Duodenal mucosa (tissue), 2 donors: ENCODE results near the gene PDE4B.
"Not testable (repeated sequence)": the region's sequence is repeated elsewhere in the genome, so short reads cannot be mapped to it uniquely, and the experiment has no call there.

Experiments
- H3K27ac ChIP-seq: one replicate; pipeline ENCODE4 v1.7.0; 2013; ENCODE audit warnings: low read depth, low read length
- H3K27me3 ChIP-seq, 2 donors: one replicate each; pipeline ENCODE4 v1.7.0; 2013; ENCODE audit warnings: low read length in 2 of 2, control low read depth in 1 of 2; ENCODE audit not compliant: insufficient read depth in 2 of 2, control insufficient read depth in 1 of 2
- H3K36me3 ChIP-seq, 2 donors: one replicate each; pipeline ENCODE4 v1.7.0; 2013; ENCODE audit warnings: low read length in 2 of 2, control low read depth in 1 of 2; ENCODE audit not compliant: insufficient read depth in 2 of 2, control insufficient read depth in 1 of 2
- H3K4me1 ChIP-seq, 2 donors: one replicate each; pipeline ENCODE4 v1.7.0; 2013; ENCODE audit warnings: low read length in 2 of 2, control low read depth in 1 of 2; ENCODE audit not compliant: insufficient read depth in 2 of 2, control insufficient read depth in 1 of 2
- H3K4me3 ChIP-seq, 2 donors: one replicate each; pipeline ENCODE4 v1.7.0; 2013; ENCODE audit warnings: low read length in 2 of 2, low read depth in 1 of 2
- H3K9ac ChIP-seq, 2 donors: one replicate each; pipeline ENCODE4 v1.7.0; 2013; ENCODE audit warnings: low read length in 2 of 2, low read depth in 1 of 2
- H3K9me3 ChIP-seq, 2 donors: one replicate each; pipeline ENCODE4 v1.7.0; 2013; ENCODE audit warnings: low read length in 2 of 2, control low read depth in 1 of 2; ENCODE audit not compliant: control insufficient read depth in 1 of 2

Gene PDE4B

DNA sequence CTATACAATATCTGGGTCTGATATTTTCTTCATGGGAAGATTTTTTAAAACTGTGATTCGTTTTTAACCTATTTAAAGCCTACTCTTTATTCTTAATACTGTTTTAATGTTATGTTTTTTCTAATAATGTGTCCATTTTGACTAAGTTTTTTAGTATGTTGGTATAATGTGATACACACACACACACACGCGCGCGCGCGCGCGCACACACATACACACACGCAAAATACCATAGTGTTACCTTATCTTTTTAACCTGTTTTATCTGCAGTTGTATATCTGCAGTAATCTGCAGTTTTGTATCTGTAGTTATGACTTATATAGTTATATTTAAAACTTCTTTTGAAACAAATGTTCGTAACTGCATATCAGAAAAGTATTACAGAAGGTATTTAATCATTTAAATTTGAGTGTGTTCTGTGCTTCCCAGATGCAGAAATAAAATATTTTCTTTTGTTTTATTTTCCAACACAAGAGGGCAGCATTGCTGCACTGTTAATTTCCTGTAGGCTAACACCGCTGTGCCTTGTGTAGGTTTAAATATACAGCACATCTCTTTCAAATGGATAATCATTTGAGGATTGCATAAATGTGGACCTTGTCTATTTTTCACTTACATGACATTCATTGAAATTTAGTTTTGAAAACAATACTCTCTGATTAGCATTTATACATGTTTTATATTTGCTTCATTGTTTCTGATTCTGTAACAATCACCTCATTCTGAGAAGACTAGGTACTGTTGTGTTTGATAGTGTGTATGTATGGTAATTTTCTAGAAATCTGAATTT, 166.1 kb downstream of the PDE4B start:
- H3K27ac ChIP-seq, result no peak overlapping the region
- H3K9ac ChIP-seq, result no peak overlapping the region
- no peaks in the 10 kb centered on the region for H3K27me3 ChIP-seq
- H3K4me3 ChIP-seq, result no peak overlapping the region
- no peaks in the 10 kb centered on the region for H3K4me1 ChIP-seq
- no peaks in the 10 kb centered on the region for H3K36me3 ChIP-seq
- no peaks in the 10 kb centered on the region for H3K9me3 ChIP-seq

DNA sequence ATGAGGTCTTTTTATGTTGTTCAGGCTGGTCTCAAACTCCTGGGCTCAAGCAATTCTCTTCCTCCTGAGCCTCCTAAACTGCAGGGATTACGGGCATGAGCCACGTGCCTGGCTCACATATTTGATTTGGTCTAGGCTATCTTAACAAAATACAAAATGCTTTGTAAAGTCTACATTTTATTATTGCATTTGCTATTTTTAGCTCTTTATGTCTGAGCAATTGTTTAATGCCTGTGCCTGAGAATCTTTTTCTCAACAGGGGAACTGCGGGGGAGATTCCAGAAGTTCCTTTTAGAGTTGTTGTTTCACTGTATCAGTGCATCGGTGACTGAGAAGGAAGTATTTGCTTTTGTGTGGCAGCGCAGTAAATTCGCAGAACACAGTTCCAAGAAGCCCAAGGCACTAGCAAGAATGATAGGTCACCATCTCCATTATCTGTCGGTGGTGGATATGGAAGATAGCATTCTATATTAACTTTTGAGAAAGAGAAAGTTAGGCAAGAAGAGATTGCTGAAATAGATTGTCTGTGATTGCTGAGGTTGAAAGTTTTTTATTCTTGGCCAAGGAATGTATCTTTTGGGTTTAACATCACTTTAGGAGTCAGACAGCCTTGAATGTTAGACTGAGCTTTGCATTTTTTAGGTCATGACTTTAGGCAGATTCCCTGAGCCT, 167.3 kb downstream of the PDE4B start:
- Histone ChIP-seq H3K9ac (no peak overlapping the region), H3K36me3 (no peaks in the 10 kb centered on the region), H3K27me3 (no peaks in the 10 kb centered on the region), H3K4me3 (no peak overlapping the region), H3K9me3 (no peaks in the 10 kb centered on the region), H3K27ac (no peak overlapping the region), H3K4me1 (no peaks in the 10 kb centered on the region)

DNA sequence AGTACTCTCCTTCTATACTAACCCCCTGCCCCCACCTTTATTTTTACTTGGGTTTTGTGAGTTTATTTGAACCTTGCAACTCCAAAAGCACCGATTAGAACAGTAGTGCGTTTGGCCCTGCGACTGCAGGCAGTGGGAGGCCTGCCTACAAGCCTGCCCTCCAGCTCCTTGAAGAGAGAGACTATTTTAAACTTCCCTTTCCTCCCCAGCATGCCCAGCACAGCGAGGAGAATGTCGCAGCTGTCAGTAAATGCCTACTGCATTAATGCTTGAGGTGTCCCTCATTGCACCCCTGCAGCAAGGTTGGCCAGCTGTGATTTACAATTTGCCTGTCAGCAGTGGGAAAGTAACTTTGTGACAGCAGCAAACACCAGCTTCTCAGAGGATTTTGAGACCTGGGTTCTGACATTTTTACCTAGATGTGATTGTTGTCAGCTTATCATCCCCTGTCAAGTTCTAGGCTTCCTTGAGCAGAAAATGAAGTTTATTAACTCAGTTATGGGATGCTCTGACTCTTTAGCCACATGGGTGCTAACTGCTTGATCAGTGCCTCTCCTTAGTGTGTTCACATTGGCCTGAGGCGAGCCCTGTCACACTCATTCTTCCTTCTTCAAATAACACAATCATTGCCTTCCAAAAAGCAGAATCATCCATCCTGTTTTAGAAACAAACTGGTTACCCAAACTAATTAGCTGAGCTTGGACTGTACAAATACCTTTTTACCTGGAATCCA, 170.6 kb downstream of the PDE4B start:
- Histone ChIP-seq H3K4me1 (no peaks in the 10 kb centered on the region), H3K36me3 (no peaks in the 10 kb centered on the region), H3K9ac (no peak overlapping the region), H3K4me3 (no peak overlapping the region), H3K27ac (no peak overlapping the region), H3K27me3 (no peaks in the 10 kb centered on the region), H3K9me3 (no peaks in the 10 kb centered on the region)

DNA sequence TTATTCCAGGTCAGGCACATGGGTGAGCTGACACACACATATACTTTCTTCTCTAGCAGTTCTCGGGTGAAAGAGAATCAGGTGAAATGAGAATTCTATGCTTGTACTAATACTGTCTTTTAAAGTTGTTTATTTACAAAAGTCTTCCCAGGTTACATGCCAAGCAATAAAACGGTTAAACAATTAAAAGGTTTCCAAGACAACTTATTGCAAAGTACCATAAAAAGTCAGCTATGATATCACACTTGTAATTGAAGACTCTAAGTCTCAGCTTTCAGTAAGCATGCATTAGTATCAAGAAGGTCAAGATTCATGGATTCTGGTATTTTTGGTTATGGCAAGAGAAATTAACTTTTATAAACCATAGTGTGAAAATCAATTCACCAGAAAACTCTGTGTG, 171.4 kb downstream of the PDE4B start:
- Histone ChIP-seq H3K27ac (no peak overlapping the region), H3K9me3 (no peaks in the 10 kb centered on the region), H3K36me3 (no peaks in the 10 kb centered on the region), H3K9ac (no peak overlapping the region), H3K27me3 (no peaks in the 10 kb centered on the region), H3K4me1 (no peaks in the 10 kb centered on the region), H3K4me3 (no peak overlapping the region)

DNA sequence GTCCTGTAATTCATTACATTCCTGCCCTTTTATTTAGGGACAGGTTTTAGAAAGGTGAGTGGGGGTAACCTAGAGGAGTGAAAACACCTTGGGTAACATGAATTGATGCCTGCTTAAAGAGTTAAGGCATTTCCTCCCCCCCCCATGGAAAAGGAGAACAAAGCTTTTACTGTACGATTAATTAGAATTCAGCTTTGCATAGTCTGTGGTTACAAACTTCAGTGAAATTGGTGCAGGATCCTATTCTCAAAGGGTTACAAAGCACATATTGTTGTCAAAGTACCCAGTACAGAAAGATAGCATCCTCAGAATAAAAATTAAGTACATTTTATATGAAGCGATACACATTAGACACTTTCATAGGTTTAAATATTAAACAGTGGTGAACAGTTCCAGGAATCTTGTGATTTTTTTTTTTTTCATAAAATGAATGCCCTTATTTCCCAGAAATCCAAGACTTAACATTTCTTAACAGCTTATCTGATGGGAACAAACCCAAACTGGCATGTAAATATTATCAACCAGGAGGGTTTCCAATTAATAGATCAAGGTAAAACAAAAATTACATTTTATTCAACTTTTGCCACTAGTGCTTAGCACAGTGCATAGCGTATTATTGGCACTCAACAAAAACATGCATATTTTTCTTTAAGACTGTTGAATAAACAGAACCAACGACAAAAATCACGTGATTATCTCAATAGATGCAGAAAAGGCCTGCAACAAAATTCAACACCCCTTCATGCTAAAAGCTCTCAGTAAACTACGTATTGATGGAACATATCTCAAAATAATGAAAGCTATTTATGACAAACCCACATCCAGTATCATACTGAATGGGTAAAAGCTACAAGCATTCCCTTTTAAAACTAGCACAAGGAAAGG, 172.7 kb downstream of the PDE4B start:
- Histone ChIP-seq H3K4me3 (no peak overlapping the region), H3K4me1 (no peaks in the 10 kb centered on the region), H3K9ac (no peak overlapping the region), H3K27ac (no peak overlapping the region), H3K27me3 (no peaks in the 10 kb centered on the region), H3K9me3 (no peaks in the 10 kb centered on the region), H3K36me3 (no peaks in the 10 kb centered on the region)

DNA sequence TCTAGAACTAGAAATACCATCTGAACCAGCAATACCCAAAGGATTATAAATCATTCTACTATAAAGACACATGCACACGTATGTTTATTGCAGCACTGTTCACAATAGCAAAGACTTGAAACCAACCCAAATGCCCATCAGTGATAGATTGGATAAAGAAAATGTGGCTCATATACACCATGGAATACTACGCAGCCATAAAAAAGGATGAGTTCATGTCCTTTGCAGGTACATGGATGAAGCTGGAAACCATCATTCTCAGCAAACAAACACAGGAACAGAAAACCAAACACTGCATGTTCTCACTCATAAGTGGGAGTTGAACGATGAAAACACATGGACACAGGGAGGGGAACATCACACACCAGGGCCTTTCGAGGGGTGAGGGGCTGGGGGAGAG, 174.8 kb downstream of the PDE4B start:
- H3K27ac ChIP-seq, result not testable (repeated sequence)

DNA sequence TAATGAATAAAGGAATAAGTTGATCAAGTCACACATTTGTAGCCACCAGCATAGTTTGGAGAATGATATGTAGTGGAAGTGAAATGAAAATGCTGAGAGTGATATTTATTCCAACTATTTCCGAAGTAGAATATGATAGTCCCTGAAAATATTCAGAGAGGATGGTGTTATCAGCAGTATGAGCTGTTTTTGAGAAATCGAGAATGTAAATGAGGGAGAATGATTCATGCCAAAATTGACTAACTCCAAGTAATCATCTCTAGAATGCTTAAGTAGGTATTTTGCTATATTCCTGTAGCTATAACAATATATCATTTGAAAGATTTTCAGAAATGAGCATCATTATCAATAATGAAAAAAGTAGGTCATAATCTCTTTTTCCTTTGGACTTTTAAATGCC, 178.9 kb downstream of the PDE4B start:
- H3K9ac ChIP-seq, result no peak overlapping the region
- H3K9me3 ChIP-seq, result peaks cover 7 to 12% of the 10 kb centered on the region in 2 donors
- H3K27me3 ChIP-seq, result no peaks in the 10 kb centered on the region
- no peaks in the 10 kb centered on the region for H3K4me1 ChIP-seq
- H3K27ac ChIP-seq, result no peak overlapping the region
- no peaks in the 10 kb centered on the region for H3K36me3 ChIP-seq
- H3K4me3 ChIP-seq, result no peak overlapping the region

More for the DNA sequence above, 174.8 kb downstream of the PDE4B start:
- not testable (repeated sequence) for H3K27me3 ChIP-seq, H3K4me1 ChIP-seq, H3K9ac ChIP-seq, H3K9me3 ChIP-seq, H3K36me3 ChIP-seq, H3K4me3 ChIP-seq

DNA sequence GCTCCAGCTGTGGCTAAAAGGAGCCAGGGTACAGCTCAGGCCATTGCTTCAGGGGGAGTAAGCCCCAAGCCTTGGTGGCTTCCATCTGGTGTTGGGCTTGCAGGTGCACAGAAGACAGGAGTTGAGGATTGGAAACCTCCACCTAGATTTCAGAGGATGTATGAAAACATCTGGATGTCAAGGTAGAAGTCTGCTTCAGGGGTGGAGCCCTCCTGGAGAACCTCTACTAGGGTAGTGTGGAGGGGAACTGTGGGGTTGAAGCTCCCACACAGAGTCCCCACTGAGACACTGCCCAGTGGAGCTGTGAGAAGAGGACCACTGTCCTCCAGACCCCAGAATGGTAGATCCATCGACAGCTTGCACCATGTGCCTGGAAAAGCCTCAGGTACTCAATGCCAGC, 183.0 kb downstream of the PDE4B start:
- Histone ChIP-seq H3K9me3 (peaks cover 7 to 12% of the 10 kb centered on the region in 2 donors), H3K27me3 (no peaks in the 10 kb centered on the region), H3K4me3 (no peak overlapping the region), H3K9ac (no peak overlapping the region), H3K4me1 (no peaks in the 10 kb centered on the region), H3K36me3 (no peaks in the 10 kb centered on the region), H3K27ac (no peak overlapping the region)

DNA sequence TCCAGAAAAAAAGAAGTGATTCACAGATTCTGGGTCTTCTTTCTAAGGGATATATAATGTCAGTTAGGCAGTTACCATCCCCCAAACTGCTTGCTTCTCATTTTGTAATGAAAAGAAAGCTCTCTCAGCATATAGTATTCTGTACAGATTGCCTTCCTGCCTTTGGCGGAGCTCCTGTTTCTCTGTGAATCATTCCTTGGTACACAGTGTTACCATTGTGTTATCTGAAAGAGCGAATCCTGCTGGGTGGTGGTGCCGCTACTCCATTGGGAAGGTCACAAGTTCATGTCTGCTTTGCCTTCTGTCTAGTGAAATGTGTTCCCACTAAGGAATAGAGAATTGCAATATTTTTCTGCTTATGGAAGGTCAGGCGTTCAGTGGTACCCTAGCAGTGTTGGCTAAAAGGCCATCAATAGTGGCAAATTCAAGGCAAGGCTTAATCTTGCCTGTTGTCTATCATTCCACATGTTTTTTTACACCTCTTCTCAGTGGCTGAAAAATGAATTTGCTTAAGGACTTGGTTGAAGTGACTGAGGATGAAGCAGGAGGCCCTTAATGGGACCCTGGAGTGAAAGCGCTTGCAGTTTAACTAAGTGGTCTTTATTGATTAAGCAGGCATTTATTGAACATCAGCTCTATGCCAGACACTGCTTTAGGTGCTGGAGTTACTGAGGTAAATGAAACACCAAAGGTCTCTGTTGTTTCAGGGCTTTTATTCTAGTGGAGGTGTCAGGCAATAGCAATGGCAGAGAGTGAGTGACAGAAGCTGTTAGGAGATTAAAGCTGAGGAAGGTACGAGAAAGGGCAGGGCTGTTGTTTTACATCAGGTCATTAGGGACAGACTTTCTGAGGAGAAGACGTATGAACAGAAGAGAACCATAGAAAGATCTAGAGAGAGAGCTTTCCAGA, 186.7 kb downstream of the PDE4B start:
- Histone ChIP-seq H3K9ac (no peak overlapping the region), H3K27ac (no peak overlapping the region), H3K4me3 (no peak overlapping the region)

More for the DNA sequence above, 186.7 kb downstream of the PDE4B start:
- Histone ChIP-seq H3K9me3 (peaks cover 7 to 12% of the 10 kb centered on the region in 2 donors), H3K4me1 (no peaks in the 10 kb centered on the region), H3K36me3 (no peaks in the 10 kb centered on the region), H3K27me3 (no peaks in the 10 kb centered on the region)
